Loucy (cell line): ENCODE results near the gene IL7R.

Experiments
- EZH2phosphoT487 ChIP-seq: fragments of 200-600 bp; IDR thresholded peaks from 2 replicates; pipeline ENCODE4 v1.6.1; 2018; ENCODE audit warnings: antibody characterized with exemption, mild to moderate bottlenecking, moderate library complexity, borderline replicate concordance
- TF ChIP-seq, protein P1 (sequence below): fragments of 200-600 bp; sonication (generic); conservative IDR thresholded peaks from 2 replicates; pipeline ENCODE4 v1.5.1; 2014; ENCODE audit warnings: mild to moderate bottlenecking, antibody characterized with exemption, low read length

DNA sequence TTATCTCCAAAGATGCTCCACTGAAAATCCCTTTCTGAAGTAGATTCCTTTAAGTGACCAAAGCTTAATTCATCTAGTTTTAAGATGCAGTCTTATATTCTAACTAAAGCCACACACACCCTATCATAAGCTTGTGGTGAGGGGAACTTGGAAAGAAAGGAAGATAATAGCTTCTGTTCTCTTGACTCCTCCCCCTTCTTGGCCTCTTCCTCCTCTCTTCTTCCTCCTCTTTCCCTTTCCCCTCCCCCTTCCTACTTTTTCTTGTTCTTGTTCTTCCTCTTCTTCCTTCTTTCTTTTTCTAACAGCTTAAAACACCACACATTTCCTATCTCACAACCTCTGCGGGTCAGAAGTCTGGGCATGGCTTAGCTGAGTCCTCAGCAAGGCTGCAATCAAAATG, 23.5 kb downstream of the IL7R start:
- TF ChIP-seq, protein P1, sequence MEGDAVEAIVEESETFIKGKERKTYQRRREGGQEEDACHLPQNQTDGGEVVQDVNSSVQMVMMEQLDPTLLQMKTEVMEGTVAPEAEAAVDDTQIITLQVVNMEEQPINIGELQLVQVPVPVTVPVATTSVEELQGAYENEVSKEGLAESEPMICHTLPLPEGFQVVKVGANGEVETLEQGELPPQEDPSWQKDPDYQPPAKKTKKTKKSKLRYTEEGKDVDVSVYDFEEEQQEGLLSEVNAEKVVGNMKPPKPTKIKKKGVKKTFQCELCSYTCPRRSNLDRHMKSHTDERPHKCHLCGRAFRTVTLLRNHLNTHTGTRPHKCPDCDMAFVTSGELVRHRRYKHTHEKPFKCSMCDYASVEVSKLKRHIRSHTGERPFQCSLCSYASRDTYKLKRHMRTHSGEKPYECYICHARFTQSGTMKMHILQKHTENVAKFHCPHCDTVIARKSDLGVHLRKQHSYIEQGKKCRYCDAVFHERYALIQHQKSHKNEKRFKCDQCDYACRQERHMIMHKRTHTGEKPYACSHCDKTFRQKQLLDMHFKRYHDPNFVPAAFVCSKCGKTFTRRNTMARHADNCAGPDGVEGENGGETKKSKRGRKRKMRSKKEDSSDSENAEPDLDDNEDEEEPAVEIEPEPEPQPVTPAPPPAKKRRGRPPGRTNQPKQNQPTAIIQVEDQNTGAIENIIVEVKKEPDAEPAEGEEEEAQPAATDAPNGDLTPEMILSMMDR: no peak
- no peak for TF ChIP-seq EZH2phosphoT487
